TTC549 (cell line): Measurements from ENCODE around the gene CEP120.
"Not testable (repeated sequence)": the region's sequence is repeated elsewhere in the genome, so short reads cannot be mapped to it uniquely, and the experiment has no call there.

Experiments used
- FAIRE-seq: peaks from 2 replicates; lab custom pipeline; 2012; peaks lifted over from hg19 to GRCh38; lab: Jason Lieb, UNC

The CEP120 gene

GRCh38 chr5:123438244-123438643 lies 15.0 kb upstream of the CEP120 start:
- FAIRE-seq = no peak

GRCh38 chr5:123436201-123436600 lies 13.0 kb upstream of the CEP120 start:
- FAIRE-seq = no peak

- no peak for FAIRE-seq
Observed at GRCh38 chr5:123434796-123435195, 11.6 kb upstream of the CEP120 start.

- FAIRE-seq = no peak
Observed at GRCh38 chr5:123433596-123433995, 10.4 kb upstream of the CEP120 start.

GRCh38 chr5:123430441-123430840 lies 7.2 kb upstream of the CEP120 start:
- FAIRE-seq = not testable (repeated sequence)

GRCh38 chr5:123429993-123430392 lies 6.8 kb upstream of the CEP120 start:
- FAIRE-seq = no peak

GRCh38 chr5:123429221-123429954 lies 6.2 kb upstream of the CEP120 start:
- FAIRE-seq = no peak

- FAIRE-seq = no peak
Observed at GRCh38 chr5:123428521-123429220, 5.5 kb upstream of the CEP120 start.

GRCh38 chr5:123427281-123427680 lies 4.1 kb upstream of the CEP120 start:
- no peak for FAIRE-seq

GRCh38 chr5:123425431-123425830 lies 2.2 kb upstream of the CEP120 start:
- FAIRE-seq = no peak

- no peak for FAIRE-seq
Observed at GRCh38 chr5:123422433-123423277, 548 bp downstream of the CEP120 start.

- FAIRE-seq = no peak
Observed at GRCh38 chr5:123421773-123422172, 1.4 kb downstream of the CEP120 start.

GRCh38 chr5:123414974-123415373 lies 8.2 kb downstream of the CEP120 start:
- no peak for FAIRE-seq

GRCh38 chr5:123412206-123412605 lies 11.0 kb downstream of the CEP120 start:
- FAIRE-seq = no peak

- not testable (repeated sequence) for FAIRE-seq
Observed at GRCh38 chr5:123401999-123402398, 21.2 kb downstream of the CEP120 start.

GRCh38 chr5:123401320-123401719 lies 21.9 kb downstream of the CEP120 start:
- FAIRE-seq = no peak

- not testable (repeated sequence) for FAIRE-seq
Observed at GRCh38 chr5:123400870-123401291, 22.3 kb downstream of the CEP120 start.

- no peak for FAIRE-seq
Observed at GRCh38 chr5:123398058-123398733, 25.0 kb downstream of the CEP120 start.

- FAIRE-seq = no peak
Observed at GRCh38 chr5:123397538-123397937, 25.7 kb downstream of the CEP120 start.

- no peak for FAIRE-seq
Observed at GRCh38 chr5:123391009-123391408, 32.2 kb downstream of the CEP120 start.

- no peak for FAIRE-seq
Observed at GRCh38 chr5:123389794-123390193, 33.4 kb downstream of the CEP120 start.

- no peak for FAIRE-seq
Observed at GRCh38 chr5:123387313-123387712, 35.9 kb downstream of the CEP120 start.
